ENCODE results near the gene AEN.

DNA sequence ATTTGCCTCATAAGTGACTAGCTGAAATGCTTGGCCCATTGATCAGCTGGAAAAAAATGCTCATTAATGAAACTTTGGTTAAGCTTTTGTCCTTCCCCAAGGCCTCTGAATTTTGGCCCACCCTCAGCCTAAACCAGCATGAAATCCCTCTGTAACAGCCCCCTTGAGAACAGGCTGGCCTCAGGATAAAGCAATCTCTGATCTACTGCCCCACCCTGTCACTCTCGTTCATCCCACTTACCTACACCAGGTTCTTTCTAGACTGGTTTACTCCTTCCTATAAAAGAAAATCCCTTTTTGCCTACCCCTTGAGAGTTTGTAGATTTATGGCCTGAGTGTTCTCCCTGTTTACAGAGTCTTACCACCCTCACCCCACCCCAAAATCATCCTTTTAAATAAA lies 3.4 kb upstream of the AEN start:
- TF ChIP-seq POLR2A (IDR thresholded peaks at IDR 0.05) (no peak), POLR2AphosphoS5 (IDR thresholded peaks at IDR 0.05; ENCODE audit: insufficient read depth in 1 of 2, low read depth in 1 of 2) (no peak)
